GM12878 (cell line): Measurements from ENCODE around the gene CBFA2T3. TPM values are rescaled to one million over a fixed set of nuclear protein-coding genes. Genes with fewer than 3 reads are reported as not detected.

ENCODE experiments used
- ATAC-seq: fragments of 200-7000 bp; cut with Tn5 transposase; 3 replicates; pipeline ENCODE4 v1.9.1; 2020; ENCODE audit warnings: mild to moderate bottlenecking, moderate library complexity
- BruUV-seq: library from RNA; stranded (reverse); fragments of 400-500 nt; replicated peaks from 2 replicates; lab custom pipeline; 2021; lab: Mats Ljungman, UMichigan
- CTCF ChIA-PET: fragments of 300-600 bp; sonication (Branson Sonifier 250); formaldehyde crosslinking; extraction: SDS; loops from one replicate; lab custom pipeline; 2021; ENCODE audit warnings: inconsistent platforms; lab: Yijun Ruan, JAX
- POLR2A ChIA-PET: fragments of 350-600 bp; formaldehyde crosslinking; extraction: SDS; loops from one replicate; lab custom pipeline; 2021; ENCODE audit warnings: inconsistent platforms; lab: Charles Lee
- RAD21 ChIA-PET: fragments of 300-600 bp; sonication (Branson Sonifier 250); formaldehyde crosslinking; loops from one replicate; lab custom pipeline; 2023; ENCODE audit warnings: antibody characterized with exemption; ENCODE audit not compliant: unreplicated experiment; lab: Charles Lee
- SMC1A ChIA-PET: fragments of 300-600 bp; sonication (Branson Sonifier 250); formaldehyde crosslinking; loops from one replicate; lab custom pipeline; 2023; ENCODE audit not compliant: unreplicated experiment, uncharacterized antibody; lab: Charles Lee
- DNase-seq: peaks from one replicate; pipeline ENCODE4 v3.0.0-alpha.2; 2011; ENCODE audit warnings: low read depth, low spot score
- FAIRE-seq: peaks from 3 replicates; lab custom pipeline; 2011; peaks lifted over from hg19 to GRCh38; lab: Jason Lieb, UNC
- H2AFZ ChIP-seq: 2 replicates; pipeline ENCODE4 v1.6.0; 2011; ENCODE audit warnings: low read depth, low read length, control low read depth; ENCODE audit not compliant: control insufficient read depth
- H3K27ac ChIP-seq: 2 replicates; pipeline ENCODE4 v1.5.1; 2011; ENCODE audit warnings: control low read depth; ENCODE audit not compliant: control insufficient read depth, insufficient read depth
- H3K27me3 ChIP-seq, 2 experiments: replicated peaks in 1 of 2; 2 replicates each; pipeline versions ENCODE4 v1.6.0 to v1.6.1; 2011; ENCODE audit warnings: low read length in 1 of 2; ENCODE audit not compliant: control insufficient read depth in 2 of 2, insufficient read depth in 2 of 2
- H3K36me3 ChIP-seq, 2 experiments: 2 replicates each; pipeline ENCODE4 v1.5.1; 2011; ENCODE audit warnings: low read length in 1 of 2; ENCODE audit not compliant: control insufficient read depth in 2 of 2, insufficient read depth in 2 of 2
- H3K4me1 ChIP-seq: 2 replicates; pipeline ENCODE4 v1.6.1; 2011; ENCODE audit warnings: mild to moderate bottlenecking, low read length, moderate library complexity, mixed read lengths; ENCODE audit not compliant: control insufficient read depth, insufficient read depth
- H3K4me2 ChIP-seq: 2 replicates; pipeline ENCODE4 v1.6.0; 2011; ENCODE audit warnings: control low read depth; ENCODE audit not compliant: control insufficient read depth, insufficient read depth
- H3K4me3 ChIP-seq: fragments of 200-600 bp; sonication (generic); 2 replicates; pipeline ENCODE4 v1.5.1; 2016
- H3K79me2 ChIP-seq: 2 replicates; pipeline ENCODE4 v1.6.0; 2011; ENCODE audit warnings: low read length; ENCODE audit not compliant: control insufficient read depth, insufficient read depth
- H3K9ac ChIP-seq: 2 replicates; pipeline ENCODE4 v1.8.0; 2011; ENCODE audit warnings: low read length, control low read depth, mixed read lengths; ENCODE audit not compliant: control insufficient read depth, insufficient read depth
- H3K9me3 ChIP-seq: replicated peaks from 3 replicates; pipeline ENCODE4 v1.5.1; 2011; ENCODE audit warnings: mild to moderate bottlenecking, low read length; ENCODE audit not compliant: control insufficient read depth, insufficient read depth
- H4K20me1 ChIP-seq: 2 replicates; pipeline ENCODE4 v1.6.0; 2011; ENCODE audit not compliant: control insufficient read depth, insufficient read depth
- BMI1 ChIP-seq: fragments of 450-650 bp; IDR thresholded peaks from 2 replicates; pipeline ENCODE4 v1.6.1; 2016; ENCODE audit warnings: mild to moderate bottlenecking, moderate library complexity, borderline replicate concordance
- CBFB ChIP-seq: IDR thresholded peaks from 2 replicates; pipeline ENCODE4 v1.6.1; 2016; ENCODE audit warnings: antibody characterized with exemption, low read depth
- CHD1 ChIP-seq: IDR thresholded peaks from 2 replicates; pipeline ENCODE4 v1.6.1; 2012; ENCODE audit warnings: low read depth, low read length, improper control_type of control experiment
- EP300 ChIP-seq, 2 experiments: fragments of 150-350 bp in 1 of 2; IDR thresholded peaks; 2 replicates each; pipeline ENCODE4 v1.6.1; 2011 to 2012; ENCODE audit warnings: low read depth in 2 of 2, low read length in 2 of 2, borderline replicate concordance in 1 of 2, improper control_type of control experiment in 1 of 2, inconsistent platforms in 1 of 2; ENCODE audit not compliant: control insufficient read depth in 1 of 2
- GATAD2B ChIP-seq: fragments of 450-650 bp; conservative IDR thresholded peaks from 2 replicates; pipeline ENCODE4 v1.6.1; 2017; ENCODE audit warnings: low read depth, mild to moderate bottlenecking, moderate library complexity
- HDGF ChIP-seq: fragments of 450-650 bp; IDR thresholded peaks from 2 replicates; pipeline ENCODE4 v1.6.1; 2016; ENCODE audit warnings: antibody characterized with exemption
- IKZF1 ChIP-seq: fragments of 450-650 bp; conservative IDR thresholded peaks from 2 replicates; pipeline ENCODE4 v1.6.1; 2017; ENCODE audit warnings: antibody characterized with exemption, mild to moderate bottlenecking
- IKZF2 ChIP-seq, 2 experiments: fragments of 450-650 bp; IDR thresholded peaks; 2 replicates each; pipeline ENCODE4 v1.6.1; 2017; ENCODE audit warnings: mild to moderate bottlenecking in 2 of 2, moderate library complexity in 2 of 2
- MEF2B ChIP-seq: fragments of 450-650 bp; IDR thresholded peaks from 2 replicates; pipeline ENCODE4 v1.6.1; 2018; ENCODE audit warnings: mild to moderate bottlenecking, moderate library complexity; ENCODE audit not compliant: partially characterized antibody, poor library complexity, severe bottlenecking
- NBN ChIP-seq: fragments of 450-650 bp; IDR thresholded peaks from 2 replicates; pipeline ENCODE4 v1.6.1; 2016
- PKNOX1 ChIP-seq: fragments of 450-650 bp; IDR thresholded peaks from 2 replicates; pipeline ENCODE4 v1.6.1; 2016; ENCODE audit warnings: mild to moderate bottlenecking
- RAD21 ChIP-seq: IDR thresholded peaks from 2 replicates; pipeline ENCODE4 v1.6.1; 2011; ENCODE audit warnings: mild to moderate bottlenecking, low read depth, low read length, moderate library complexity; ENCODE audit not compliant: insufficient read depth
- SKIL ChIP-seq: fragments of 450-650 bp; IDR thresholded peaks from 2 replicates; pipeline ENCODE4 v1.6.1; 2017; ENCODE audit warnings: mild to moderate bottlenecking, low read depth, inconsistent platforms; ENCODE audit not compliant: poor library complexity, severe bottlenecking
- SMAD1 ChIP-seq: fragments of 450-650 bp; IDR thresholded peaks from 2 replicates; pipeline ENCODE4 v1.6.1; 2018; ENCODE audit warnings: mild to moderate bottlenecking, low read depth; ENCODE audit not compliant: partially characterized antibody
- SRF ChIP-seq, 2 experiments: IDR thresholded peaks; 2 replicates each; pipeline ENCODE4 v1.6.1; 2011; ENCODE audit warnings: low read depth in 2 of 2, low read length in 2 of 2, mild to moderate bottlenecking in 1 of 2, moderate library complexity in 1 of 2
- STAT1 ChIP-seq: fragments of 450-650 bp; conservative IDR thresholded peaks from 2 replicates; pipeline ENCODE4 v1.6.1; 2014; ENCODE audit warnings: antibody characterized with exemption, mild to moderate bottlenecking
- SUPT20H ChIP-seq: IDR thresholded peaks from 2 replicates; pipeline ENCODE4 v1.6.1; 2011; ENCODE audit warnings: low read depth, mild to moderate bottlenecking, low read length, moderate library complexity, borderline replicate concordance; ENCODE audit not compliant: control insufficient read depth
- USF2 ChIP-seq: IDR thresholded peaks from 2 replicates; pipeline ENCODE4 v1.6.1; 2011; ENCODE audit warnings: low read depth, low read length, improper control_type of control experiment, borderline replicate concordance
- YBX1 ChIP-seq: fragments of 450-650 bp; IDR thresholded peaks from 2 replicates; pipeline ENCODE4 v1.6.1; 2016; ENCODE audit warnings: antibody characterized with exemption
- WGBS: methylation state at CpG from one replicate; pipeline ENCODE4 v1.1.6; 2016; ENCODE audit warnings: low lambda C conversion rate; ENCODE audit not compliant: insufficient replicate concordance, insufficient coverage; ENCODE audit errors: missing lambda C conversion rate; 5-methylcytosine and 5-hydroxymethylcytosine counted together
- in situ Hi-C: fragments of 300-500 bp; cut with MboI; formaldehyde crosslinking; loops from 9 replicates; pipeline ENCODE4 v1.14.3; 2018; ENCODE audit warnings: mixed read lengths
- intact Hi-C: fragments of 100-400 bp; cut with micrococcal nuclease; formaldehyde crosslinking; loops from one replicate; pipeline ENCODE4 v1.14.2; 2022; ENCODE audit not compliant: unreplicated experiment
- polyA plus RNA-seq, 11 experiments: library from polyadenylated mRNA; depleted of rRNA in 4 of 11; unstranded in 6 of 11; stranded (reverse) in 5 of 11; fragments of >200 nt; fragmentation: Nextera tagmentation in 4 of 11; fragmentation: Illumina TruSeq in 1 of 11; extraction: Ambion mirVana in 4 of 11; extraction: Trizol in 1 of 11; gene quantifications; 1 replicate in 1 of 11; 2 replicates in 10 of 11; pipeline versions ENCODE4 v1.2.1 to v1.2.3, GENCODE V29; 2011 to 2016; ENCODE audit warnings: inconsistent platforms in 2 of 11, missing spikeins in 2 of 11, low read depth in 1 of 11
- total RNA-seq, 4 experiments: library from RNA; depleted of rRNA in 3 of 4; stranded (reverse); fragments of >200 nt in 3 of 4; fragmentation: Illumina TruSeq in 1 of 4; extraction: Trizol in 1 of 4; gene quantifications; 2 replicates each; pipeline versions ENCODE4 v1.2.1 to v1.2.3, GENCODE V29; 2013 to 2021

Gene CBFA2T3
- total and polyA plus RNA-seq, 10 of the 15 experiments (the other 5 are each of a cell fraction or from before 2014, with no cell fraction given), result 0.69 to 42.6 (median 4.5) TPM

- 91% methylated on average over 19 of the region's 20 CpGs for WGBS
- intact Hi-C loops (no loop called here), in situ Hi-C loops (no loop called here)
- Histone ChIP-seq H3K4me3 (no peak overlapping the region), H4K20me1 (no peaks in the 10 kb centered on the region), H3K27ac (no peak overlapping the region), H3K4me2 (no peak overlapping the region), H2AFZ (no peak overlapping the region), H3K36me3 (no peaks in the 10 kb centered on the region; a peak in 1 of 4 replicates), H3K27me3 (peaks cover 0 to 1% of the 10 kb centered on the region in 2 experiments; a peak in 1 of 4 replicates), H3K9ac (no peak overlapping the region), H3K4me1 (peaks cover 22% of the 10 kb centered on the region), H3K79me2 (peaks cover 12% of the 10 kb centered on the region)
- POLR2A ChIA-PET, result interaction anchor here (0.6 kb wide), 1 partner anchor 253 kb away, joined by 8 read pairs; no protein-coding TSS in a partner anchor
- no peak for ATAC-seq
- FAIRE-seq, result no peak
- CTCF ChIA-PET, result interaction anchor here (1.2 to 2.7 kb wide), 4 partner anchors 29 to 273 kb away, joined by 5 to 8 read pairs (median 8); no protein-coding TSS in a partner anchor
- no peak for TF ChIP-seq EP300 (IDR thresholded peaks at IDR 0.05; ENCODE audit: borderline replicate concordance in 1 of 2, control insufficient read depth in 1 of 2, low read depth in 2 of 2, low read length in 2 of 2)
- TF ChIP-seq SKIL, result no peak
- no peak for TF ChIP-seq GATAD2B
- TF ChIP-seq CHD1, result no peak
- TF ChIP-seq YBX1, result no peak
- TF ChIP-seq USF2, result no peak
- TF ChIP-seq MEF2B, result no peak
- no peak for TF ChIP-seq SUPT20H
- TF ChIP-seq BMI1, result no peak
- no peak for TF ChIP-seq SMAD1
- no peak for TF ChIP-seq PKNOX1
- no peak for TF ChIP-seq HDGF
- no peak for TF ChIP-seq IKZF1
- TF ChIP-seq RAD21, result no peak
- TF ChIP-seq NBN, result no peak
- TF ChIP-seq STAT1, result no peak
- TF ChIP-seq CBFB, result no peak
- no peak for TF ChIP-seq IKZF2 (IDR thresholded peaks at IDR 0.05)
- no peak for TF ChIP-seq SRF (IDR thresholded peaks at IDR 0.05; ENCODE audit: low read depth in 2 of 2, low read length in 2 of 2)
- TF ChIP-seq, all 136 proteins: peak for 0
- RAD21 ChIA-PET, result interaction anchor here (1.0 to 2.1 kb wide), 4 partner anchors 29 to 228 kb away, joined by 3 to 6 read pairs (median 3); partner anchors contain the start of gene CDH15
- DNase-seq, result no peak
- H3K9me3 ChIP-seq, result no peaks in the 10 kb centered on the region
- BruUV-seq, result no TSS peak
- SMC1A ChIA-PET, result interaction anchor here (1.6 kb wide), 1 partner anchor 223 kb away, joined by 6 read pairs; no protein-coding TSS in a partner anchor
These were observed 33.3 kb downstream of the CBFA2T3 start for GRCh38 chr16:88943741-88944140.
